NCI-H146 treated with DMSO at 0.1 percent for 48 hours (cell line): ENCODE measurements around the gene CARD18.
"Not testable (repeated sequence)": the region's sequence is repeated elsewhere in the genome, so short reads cannot be mapped to it uniquely, and the experiment has no call there.

ENCODE experiments used
- DNase-seq: peaks from one replicate; lab custom pipeline; 2025; ENCODE audit not compliant: unreplicated experiment; lab: John Stamatoyannopoulos, UW

The CARD18 gene

DNA sequence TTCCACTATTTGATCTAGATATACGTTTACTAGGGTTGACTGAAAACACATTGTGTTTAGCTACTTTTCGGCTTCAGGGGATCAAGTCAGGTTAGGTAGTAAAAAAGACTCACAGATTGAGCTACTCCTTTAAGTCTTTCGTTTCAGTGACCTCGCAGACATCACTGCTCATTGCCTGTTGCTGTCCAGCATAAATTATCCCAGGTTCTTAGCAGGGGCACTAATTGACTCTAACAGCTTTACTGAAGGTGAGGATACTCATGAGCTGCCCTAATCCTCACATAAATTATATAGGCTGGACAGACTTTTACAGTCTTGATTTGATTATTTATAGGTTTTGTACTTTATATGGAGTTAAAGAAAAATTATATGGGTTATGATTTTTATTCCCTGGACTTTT, 3.7 kb downstream of the CARD18 start:
- DNase-seq = no peak

DNA sequence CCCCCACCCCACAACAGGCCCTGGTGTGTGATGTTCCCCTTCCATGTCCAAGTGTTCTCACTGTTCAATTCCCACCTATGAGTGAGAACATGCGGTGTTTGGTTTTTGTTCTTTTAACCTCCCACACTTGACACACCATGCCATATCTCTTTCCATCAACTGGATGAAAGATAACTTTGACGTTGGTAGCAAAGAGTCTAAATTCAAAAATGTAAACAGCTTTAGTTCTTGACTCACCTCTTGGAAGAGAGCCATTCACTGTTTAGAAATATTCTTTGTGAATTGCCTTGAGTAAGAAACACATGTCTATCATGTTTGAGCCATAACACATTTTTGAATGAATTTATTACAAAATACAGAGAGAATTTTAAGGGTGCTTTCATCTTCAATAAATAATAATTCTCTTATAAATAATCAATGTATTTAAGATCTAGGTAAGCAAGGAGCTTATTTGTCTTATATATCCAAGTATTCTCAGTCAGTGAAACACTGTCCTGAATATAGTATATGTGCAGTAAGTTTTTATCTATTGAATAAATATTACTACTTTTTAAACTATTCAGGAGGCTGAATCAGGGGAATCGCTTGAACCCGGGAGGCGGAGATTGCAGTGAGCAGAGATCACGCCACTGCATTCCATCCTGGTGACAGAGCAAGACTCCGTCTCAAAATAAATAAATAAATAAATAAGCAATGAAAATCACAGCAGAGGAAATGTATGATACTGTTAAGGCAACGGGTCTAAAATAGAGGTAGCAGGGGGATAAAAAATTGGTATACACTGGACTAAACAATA, 6.7 kb downstream of the CARD18 start:
- DNase-seq = no peak

DNA sequence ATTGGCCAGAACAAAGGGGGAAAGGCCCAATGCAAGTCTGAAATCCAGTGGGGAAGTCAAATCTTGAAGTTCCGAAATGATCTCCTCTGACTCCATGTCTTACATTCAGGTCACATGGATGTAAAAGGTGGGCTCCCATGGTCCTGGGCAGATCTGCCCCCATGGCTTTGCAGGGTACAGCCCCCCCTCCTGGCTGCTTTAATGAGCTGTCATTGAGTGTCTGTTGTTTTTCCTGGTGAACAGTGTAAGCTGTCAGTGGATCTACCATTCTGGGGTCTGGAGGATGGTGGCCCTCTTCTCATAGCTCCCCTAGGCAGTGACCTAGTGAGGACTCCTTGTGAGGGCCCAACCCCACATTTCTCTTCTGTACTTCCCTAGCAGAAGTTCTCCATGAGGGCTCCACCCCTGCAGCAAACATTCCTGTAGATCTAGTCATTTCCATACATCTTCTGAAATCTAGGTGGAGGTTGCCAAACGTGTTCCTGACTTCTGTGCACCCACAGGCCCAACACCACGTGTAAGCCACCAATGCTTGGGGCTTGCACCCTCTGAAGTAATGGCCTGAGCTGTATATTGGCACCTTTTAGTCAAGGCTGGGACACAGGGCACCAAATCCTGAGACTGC, 9.3 kb downstream of the CARD18 start:
- DNase-seq = no peak

- no peak for DNase-seq
Observed at GRCh38 chr11:105124756-105125155, 14.8 kb downstream of the CARD18 start.

DNA sequence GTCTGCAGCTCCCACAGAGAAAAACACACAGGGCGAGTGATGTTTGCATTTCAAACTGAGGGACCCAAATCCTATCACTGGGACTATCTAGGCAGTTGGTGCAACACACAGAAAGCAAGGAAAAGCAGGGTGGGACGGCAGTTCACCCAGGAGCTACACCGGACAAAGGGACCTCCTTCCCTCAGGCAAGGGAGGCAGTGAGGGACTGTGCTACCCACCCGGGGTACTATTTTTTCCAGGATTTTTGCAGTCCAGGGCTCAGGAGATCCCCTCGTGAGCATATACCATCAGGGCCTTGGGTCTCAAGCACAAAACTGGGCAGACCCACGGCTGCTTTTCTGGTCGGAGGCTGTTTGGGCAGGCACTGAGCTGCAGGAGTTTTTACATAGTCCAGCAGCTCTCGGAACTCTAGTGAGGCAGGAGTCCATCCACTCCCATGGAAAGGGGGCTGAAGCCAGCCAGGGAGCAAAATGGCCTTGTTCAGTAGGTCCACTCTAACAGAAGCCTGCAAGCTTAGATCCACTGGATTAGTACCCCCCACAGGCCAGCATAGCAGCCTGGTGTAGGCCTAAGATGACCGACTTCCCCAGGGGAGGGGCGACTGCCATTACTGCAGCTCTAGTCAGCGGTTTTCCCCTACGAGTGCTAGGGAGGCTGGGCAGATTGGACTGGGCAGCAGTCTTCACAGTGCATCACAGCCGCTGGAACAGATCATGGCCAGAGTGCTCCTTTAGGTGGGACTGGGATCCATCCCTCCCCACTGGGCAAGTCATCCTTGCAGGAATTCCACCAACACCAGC, 28.2 kb downstream of the CARD18 start:
- DNase-seq = no peak

GRCh38 chr11:105110688-105111030, 28.9 kb downstream of the CARD18 start:
- no peak for DNase-seq

DNA sequence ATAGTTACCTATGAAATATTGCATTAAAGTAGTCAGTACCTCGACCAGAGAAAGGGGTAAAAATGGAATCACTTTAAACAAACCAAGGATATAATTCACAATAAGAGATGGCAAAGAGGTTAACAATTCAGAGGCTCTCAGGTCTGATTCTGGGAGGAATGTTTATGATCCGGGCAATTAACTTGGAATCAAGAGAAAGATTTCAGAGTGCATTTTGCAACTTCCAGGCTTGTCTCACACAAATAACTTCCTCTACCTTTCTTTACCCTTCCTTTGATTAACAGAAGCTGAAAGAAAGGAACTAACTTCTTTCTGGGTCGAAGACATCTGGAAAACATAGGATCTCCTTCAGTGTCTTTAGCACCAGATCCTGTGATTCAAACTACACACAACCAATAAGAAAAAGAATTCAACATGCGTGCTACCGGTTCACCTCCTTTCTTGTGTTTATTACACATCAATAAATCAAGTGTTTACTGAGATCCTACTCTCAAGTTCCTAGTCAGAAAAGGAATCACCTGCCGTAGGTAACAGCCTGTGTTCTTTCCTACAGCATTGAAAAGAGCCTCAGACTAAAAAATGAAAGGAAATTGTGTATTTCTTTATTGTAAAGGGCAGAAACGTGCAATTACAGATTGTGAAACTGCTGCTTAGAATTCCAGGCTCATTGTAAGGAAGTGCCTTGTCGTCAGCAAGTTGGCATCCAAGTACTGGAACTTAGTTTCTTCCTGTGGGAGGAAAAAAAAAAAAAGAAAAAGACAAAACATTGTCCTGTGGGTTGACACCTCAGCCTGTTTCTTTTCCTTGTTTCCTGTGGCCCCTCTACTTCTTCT, 29.5 kb downstream of the CARD18 start:
- no peak for DNase-seq

- DNase-seq = no peak
Observed at GRCh38 chr11:105109321-105109720, 30.2 kb downstream of the CARD18 start.

DNA sequence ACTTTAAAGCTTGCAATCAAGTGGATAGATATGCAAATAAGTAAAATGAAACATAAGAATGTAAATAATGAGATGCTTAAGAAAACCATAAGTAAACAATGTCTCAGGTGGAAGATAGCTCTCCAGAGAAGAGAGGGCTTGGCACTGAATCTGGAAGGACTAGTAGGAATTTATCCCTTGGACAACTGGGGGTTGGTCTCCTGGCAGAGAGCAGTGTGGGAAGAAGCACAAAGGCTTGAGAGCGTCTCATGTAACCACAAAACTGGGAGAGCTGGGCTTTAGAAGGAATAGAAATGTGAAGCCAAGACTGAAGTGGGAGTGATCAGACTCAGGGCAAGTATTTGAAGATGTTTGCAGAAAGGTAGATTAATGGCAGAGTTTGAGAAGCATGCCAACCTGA, 31.3 kb downstream of the CARD18 start:
- DNase-seq = no peak

- DNase-seq = not testable (repeated sequence)
Observed at GRCh38 chr11:105107226-105107825, 32.2 kb downstream of the CARD18 start.

DNA sequence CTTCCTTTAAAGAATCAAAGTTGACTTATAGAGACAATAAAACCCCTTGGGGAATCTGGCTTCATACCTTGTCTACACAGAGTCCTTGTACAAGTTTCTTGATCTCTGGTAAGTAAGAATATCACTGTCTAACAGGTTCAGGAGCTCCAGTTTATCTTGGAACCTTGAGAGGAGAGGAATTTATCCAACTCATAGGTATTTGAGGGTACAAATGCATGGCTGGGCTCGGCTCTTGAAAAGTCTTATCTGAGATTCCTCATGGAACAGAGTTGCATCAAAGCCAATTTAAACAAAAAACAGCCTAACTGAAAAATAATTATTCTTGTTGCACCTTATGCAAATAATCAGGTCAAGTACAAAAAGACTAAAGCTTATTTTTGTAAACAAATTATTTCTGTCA, 33.4 kb downstream of the CARD18 start:
- no peak for DNase-seq

DNA sequence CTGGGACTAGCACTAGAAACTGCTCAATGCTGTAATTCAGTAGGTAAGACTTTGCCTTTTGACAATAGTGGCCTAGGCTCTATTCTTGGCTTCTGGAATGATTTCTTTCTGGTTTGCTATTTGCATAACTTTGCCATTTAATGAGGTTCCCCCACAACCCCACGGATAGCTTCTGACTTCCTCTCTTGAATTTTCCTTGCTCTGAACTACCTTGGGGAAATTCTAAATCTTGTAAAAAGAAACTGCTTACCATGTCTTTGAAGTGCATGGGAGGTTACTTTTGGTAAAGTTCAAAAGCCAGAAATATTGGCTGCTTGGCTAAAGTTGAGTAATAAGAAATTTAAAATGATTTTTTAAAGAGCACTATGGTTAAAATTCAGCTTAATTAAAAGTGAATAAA, 35.3 kb downstream of the CARD18 start:
- DNase-seq = no peak

DNA sequence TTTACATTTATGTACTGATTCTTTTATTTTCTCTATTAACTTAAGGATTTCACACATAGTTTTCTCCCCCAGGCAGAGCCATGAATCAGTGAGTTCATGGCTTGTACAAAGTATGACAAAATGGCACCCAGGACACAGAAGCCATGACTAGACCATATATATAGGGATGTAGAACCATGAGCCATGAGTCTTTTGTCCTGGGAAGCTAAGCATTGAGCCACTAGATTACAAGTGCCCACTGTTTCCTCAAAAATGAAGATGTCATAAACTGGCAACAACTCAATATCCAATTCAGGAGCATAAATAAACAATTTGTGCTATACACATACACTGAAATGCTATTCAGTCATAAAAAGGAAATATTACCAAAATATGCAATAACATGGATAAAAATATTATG, 36.2 kb downstream of the CARD18 start:
- no peak for DNase-seq

- DNase-seq = not testable (repeated sequence)
Observed at GRCh38 chr11:105102079-105102581, 37.4 kb downstream of the CARD18 start.

GRCh38 chr11:105100981-105101630, 38.5 kb downstream of the CARD18 start:
- no peak for DNase-seq

DNA sequence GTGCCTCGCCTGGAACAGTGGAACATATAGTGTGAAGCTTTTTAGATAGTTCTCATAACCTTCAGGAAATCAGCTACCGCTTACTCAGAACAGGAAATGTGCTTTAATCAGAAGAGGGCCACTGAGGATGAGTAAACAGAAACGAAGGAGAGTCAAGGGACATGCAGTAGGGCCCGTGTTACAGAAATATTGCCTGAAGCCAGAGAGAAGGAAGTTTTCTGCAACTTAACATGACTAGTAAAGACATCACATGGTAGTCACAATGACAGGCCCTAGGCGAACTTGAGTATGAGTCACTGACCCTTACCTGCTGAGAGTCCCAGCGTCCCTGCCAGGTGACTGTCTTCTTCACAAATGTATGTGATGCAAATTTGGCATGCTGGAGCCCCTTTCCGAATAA, 39.4 kb downstream of the CARD18 start:
- DNase-seq = no peak

DNA sequence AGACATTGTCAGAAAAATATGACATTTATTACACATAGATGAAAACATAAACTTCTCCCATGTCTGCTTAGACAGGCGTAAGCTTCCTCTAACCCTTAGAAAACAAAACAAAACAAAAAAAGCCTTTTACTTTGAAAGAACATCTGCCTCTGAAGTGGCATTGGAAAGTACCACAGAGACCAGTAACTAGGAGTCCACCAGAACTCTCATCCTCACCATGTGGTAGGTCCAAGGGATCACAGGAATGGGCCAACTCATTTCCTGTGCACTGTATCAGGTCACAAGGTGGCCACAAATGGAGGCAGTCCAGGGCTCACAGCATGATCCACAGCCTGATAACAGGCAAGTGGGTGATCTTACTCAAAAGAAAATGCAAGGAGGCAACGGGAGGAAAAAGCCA, 40.0 kb downstream of the CARD18 start:
- DNase-seq = not testable (repeated sequence)

- no peak for DNase-seq
Observed at GRCh38 chr11:105092256-105093239, 47.0 kb downstream of the CARD18 start.
